Subcutaneous adipose tissue (tissue), 4 donors: ENCODE measurements around the gene LY6G5B. TPM values are rescaled to one million over a fixed set of nuclear protein-coding genes. Genes with fewer than 3 reads are reported as not detected.

ENCODE experiments used
- total RNA-seq, 4 donors: library from RNA; depleted of rRNA; stranded (reverse); fragments of >200 nt; gene quantifications; one replicate each; pipeline ENCODE4 v1.1.0, GENCODE V29; 2016
- TF ChIP-seq, protein P1 (sequence below): fragments of 450-650 bp; IDR thresholded peaks from one replicate; pipeline ENCODE4 v1.5.1; 2016; ENCODE audit warnings: low read depth, mild to moderate bottlenecking, control low read depth, antibody characterized with exemption, moderate library complexity

Gene LY6G5B
- total RNA-seq, 4 donors from 2014 or later, result 4.4 to 19.2 (median 6.5) TPM

DNA sequence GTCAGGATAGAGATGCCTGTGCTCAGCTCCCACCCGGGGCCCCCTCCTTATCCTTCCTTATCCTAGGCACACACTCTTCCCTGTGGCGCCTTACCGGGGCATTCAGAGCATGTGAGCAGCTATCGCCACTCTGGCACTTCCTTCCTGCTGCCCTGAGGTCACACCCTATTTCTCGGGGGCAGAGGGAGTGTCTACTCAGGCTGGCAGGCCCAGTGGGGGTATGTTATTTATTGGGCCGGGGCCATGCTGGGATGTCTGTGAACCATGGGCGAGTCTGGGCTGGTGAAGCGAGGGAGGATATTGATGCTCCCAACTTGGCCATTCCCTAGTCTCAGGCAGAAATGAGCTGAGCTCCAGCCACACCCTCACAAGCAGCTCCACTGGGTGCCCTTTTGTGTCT is 41.5 kb downstream of the LY6G5B start:
- TF ChIP-seq, protein P1, sequence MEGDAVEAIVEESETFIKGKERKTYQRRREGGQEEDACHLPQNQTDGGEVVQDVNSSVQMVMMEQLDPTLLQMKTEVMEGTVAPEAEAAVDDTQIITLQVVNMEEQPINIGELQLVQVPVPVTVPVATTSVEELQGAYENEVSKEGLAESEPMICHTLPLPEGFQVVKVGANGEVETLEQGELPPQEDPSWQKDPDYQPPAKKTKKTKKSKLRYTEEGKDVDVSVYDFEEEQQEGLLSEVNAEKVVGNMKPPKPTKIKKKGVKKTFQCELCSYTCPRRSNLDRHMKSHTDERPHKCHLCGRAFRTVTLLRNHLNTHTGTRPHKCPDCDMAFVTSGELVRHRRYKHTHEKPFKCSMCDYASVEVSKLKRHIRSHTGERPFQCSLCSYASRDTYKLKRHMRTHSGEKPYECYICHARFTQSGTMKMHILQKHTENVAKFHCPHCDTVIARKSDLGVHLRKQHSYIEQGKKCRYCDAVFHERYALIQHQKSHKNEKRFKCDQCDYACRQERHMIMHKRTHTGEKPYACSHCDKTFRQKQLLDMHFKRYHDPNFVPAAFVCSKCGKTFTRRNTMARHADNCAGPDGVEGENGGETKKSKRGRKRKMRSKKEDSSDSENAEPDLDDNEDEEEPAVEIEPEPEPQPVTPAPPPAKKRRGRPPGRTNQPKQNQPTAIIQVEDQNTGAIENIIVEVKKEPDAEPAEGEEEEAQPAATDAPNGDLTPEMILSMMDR, result no peak

- TF ChIP-seq, protein P1, result no peak
These were observed 42.5 kb downstream of the LY6G5B start for GRCh38 chr6:31712296-31712695.

DNA sequence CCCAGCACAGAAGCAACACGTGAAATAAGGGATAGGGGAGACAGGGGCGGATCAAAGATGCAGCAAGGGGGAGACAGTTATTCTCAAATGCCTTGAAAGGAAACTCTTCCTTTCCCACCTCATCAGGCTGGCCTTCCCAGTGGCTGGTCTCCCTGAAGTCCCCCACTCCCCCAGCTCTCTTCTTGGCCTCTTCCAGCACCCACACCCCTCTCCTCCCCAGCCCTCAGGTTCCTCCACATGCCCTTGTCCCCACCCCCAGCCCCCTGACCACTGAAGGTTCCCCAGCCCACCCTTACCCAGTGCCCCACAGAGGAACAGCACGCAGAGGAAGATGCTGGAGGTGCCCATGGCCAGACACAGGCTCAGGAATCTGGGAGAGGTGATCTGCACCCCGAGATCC is 43.7 kb downstream of the LY6G5B start:
- TF ChIP-seq, protein P1, result no peak

GRCh38 chr6:31713991-31714684 is 44.4 kb downstream of the LY6G5B start:
- TF ChIP-seq, protein P1, result no peak

DNA sequence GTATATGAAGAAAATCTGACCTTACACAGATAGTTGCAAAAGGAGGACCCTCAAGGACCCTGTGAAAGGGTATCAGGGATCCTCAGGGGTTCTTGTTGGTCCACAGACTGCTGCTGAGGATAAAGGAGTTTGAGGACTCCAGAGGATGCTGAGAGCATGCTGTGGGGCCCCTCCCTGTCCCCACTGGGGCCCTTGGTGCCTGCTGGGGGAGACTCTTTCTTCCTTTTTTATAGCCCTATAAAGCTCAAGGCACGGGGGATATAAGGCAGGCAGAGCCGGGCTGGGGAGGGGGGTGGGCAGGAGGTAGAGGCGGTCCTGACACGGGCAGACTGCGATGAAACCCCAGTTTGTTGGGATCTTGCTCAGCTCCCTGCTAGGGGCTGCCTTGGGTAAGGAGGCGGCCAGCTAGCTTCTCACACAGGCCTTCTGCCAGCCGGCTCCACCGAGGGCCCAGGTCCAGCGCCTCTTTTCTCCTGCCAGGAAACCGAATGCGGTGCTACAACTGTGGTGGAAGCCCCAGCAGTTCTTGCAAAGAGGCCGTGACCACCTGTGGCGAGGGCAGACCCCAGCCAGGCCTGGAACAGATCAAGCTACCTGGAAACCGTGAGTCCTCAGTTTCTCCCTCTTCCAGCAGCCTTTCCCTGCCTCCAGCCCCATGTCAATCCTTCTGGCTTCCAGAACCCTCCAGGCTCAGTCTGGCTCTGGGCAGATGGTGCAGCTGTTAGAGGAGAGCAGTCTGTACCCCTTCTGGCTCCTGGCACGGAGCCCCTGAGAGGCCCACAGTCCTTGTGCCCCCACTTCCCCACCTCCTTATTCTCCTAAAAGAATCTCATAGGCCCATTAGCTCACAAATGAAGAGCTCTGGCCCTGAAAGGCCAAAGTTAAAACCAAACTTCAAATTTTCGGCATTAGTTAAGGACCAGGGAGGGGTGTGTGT is 45.5 kb downstream of the LY6G5B start, which contains the start of gene LY6G6D:
Gene LY6G6D (plus strand): TSS at position 327 of the 937 bp plus-strand sequence. CDS start 8 bp downstream, at position 335.
- TF ChIP-seq, protein P1, result no peak

DNA sequence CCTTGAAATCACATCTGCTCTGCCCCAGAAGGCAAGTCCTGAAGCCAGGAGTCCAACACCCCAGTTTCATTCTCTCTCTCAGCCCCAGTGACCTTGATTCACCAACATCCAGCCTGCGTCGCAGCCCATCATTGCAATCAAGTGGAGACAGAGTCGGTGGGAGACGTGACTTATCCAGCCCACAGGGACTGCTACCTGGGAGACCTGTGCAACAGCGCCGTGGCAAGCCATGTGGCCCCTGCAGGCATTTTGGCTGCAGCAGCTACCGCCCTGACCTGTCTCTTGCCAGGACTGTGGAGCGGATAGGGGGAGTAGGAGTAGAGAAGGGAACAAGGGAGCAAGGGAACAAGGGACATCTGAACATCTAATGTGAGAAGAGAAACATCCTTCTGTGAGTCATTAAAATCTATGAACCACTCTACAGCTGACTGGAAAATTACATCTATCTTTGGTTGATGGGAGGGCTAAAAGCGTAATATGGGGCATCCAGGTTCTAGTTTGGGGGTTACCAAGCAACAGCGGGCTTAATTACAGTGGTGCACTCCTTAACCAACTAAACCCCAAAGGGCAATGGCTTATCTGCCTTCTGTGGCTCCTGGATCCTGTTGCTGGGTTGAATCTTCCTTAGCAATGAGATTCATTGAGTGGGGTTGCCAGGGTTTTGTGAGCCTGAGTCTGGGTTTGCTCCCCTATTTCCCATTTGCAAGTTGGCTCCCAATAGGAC is 47.9 kb downstream of the LY6G5B start:
- TF ChIP-seq, protein P1, result no peak
